Testis (tissue), 3 donors: ENCODE results near the gene WFS1. TPM values are rescaled to one million over a fixed set of nuclear protein-coding genes. Genes with fewer than 3 reads are reported as not detected.

Source experiments
- DNase-seq: peaks from one replicate; pipeline ENCODE4 v3.0.0-alpha.2; 2019
- H3K27ac ChIP-seq, 2 donors: fragments of 200-600 bp; sonication (generic); one replicate each; pipeline ENCODE4 v1.5.1; 2019
- H3K27me3 ChIP-seq: fragments of 200-600 bp; sonication (generic); one replicate; pipeline ENCODE4 v1.5.1; 2019
- H3K36me3 ChIP-seq: fragments of 200-600 bp; sonication (generic); one replicate; pipeline ENCODE4 v1.5.1; 2017; ENCODE audit warnings: low read depth; ENCODE audit errors: missing control alignments
- H3K4me1 ChIP-seq: fragments of 200-600 bp; sonication (generic); one replicate; pipeline ENCODE4 v1.5.1; 2019
- H3K4me3 ChIP-seq, 2 donors: fragments of 200-600 bp; sonication (generic); one replicate each; pipeline ENCODE4 v1.5.1; 2017 to 2019
- H3K9me3 ChIP-seq: fragments of 200-600 bp; sonication (generic); one replicate; pipeline ENCODE4 v1.5.1; 2017
- POLR2A ChIP-seq: fragments of 450-650 bp; IDR thresholded peaks from one replicate; pipeline ENCODE4 v1.6.1; 2017; ENCODE audit warnings: antibody characterized with exemption, mild to moderate bottlenecking, moderate library complexity
- WGBS, 2 donors: methylation state at CpG; one replicate each; pipeline ENCODE4 v1.1.5; 2018; 5-methylcytosine and 5-hydroxymethylcytosine counted together
- intact Hi-C: fragments of 100-400 bp; cut with DNase I; formaldehyde crosslinking; loops from one replicate; pipeline ENCODE4 v1.15.1; 2023; ENCODE audit warnings: low total_unique reads
- polyA plus RNA-seq: library from polyadenylated mRNA; stranded (reverse); fragments of 350-450 nt; fragmentation: Illumina TruSeq; extraction: RNeasy Lipid Tissue Mini Kit (QIAGEN cat#74804); gene quantifications from one replicate; pipeline ENCODE4 v1.2.3, GENCODE V29; 2014; ENCODE audit warnings: low read depth, low replicate concordance; ENCODE audit not compliant: insufficient read depth
- total RNA-seq, 2 donors: library from RNA; depleted of rRNA; stranded (reverse); fragments of >200 nt; gene quantifications; one replicate each; pipeline ENCODE4 v1.2.3, GENCODE V29; 2016
- TF ChIP-seq, protein P1 (sequence below), 3 experiments: fragments of 450-650 bp in 2 of 3; fragments of 200-600 bp in 1 of 3; sonication (generic) in 1 of 3; IDR thresholded peaks; one replicate each; pipeline ENCODE4 v1.5.1; 2016 to 2019; ENCODE audit warnings: antibody characterized with exemption in 3 of 3, mild to moderate bottlenecking in 2 of 3, moderate library complexity in 1 of 3

Gene WFS1
- total and polyA plus RNA-seq, 3 donors from 2014 or later, result 80.4 to 202 (median 124) TPM

DNA sequence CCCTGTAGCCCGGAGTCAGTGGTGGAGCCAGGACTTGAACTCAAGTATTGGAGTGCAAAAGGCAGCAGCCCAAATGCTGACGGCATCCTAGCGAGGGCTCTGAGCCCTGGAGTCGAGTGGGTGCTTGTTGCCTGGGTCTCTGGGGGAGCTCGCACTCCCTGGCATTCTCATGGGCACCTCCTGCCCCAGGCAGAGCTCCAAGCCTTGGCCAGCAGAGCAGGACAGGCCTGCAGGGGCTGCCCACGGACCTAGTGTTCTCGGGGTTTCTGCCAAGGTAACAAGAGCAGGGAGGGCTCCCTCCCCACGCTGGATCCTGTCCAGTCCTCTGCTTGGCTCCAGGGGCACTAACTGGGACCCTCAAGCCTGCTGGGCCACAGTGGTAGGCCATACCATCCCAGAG is 17.6 kb upstream of the WFS1 start:
- no peaks in the 10 kb centered on the region for H3K9me3 ChIP-seq
- TF ChIP-seq POLR2A, result no peak
- TF ChIP-seq, protein P1, sequence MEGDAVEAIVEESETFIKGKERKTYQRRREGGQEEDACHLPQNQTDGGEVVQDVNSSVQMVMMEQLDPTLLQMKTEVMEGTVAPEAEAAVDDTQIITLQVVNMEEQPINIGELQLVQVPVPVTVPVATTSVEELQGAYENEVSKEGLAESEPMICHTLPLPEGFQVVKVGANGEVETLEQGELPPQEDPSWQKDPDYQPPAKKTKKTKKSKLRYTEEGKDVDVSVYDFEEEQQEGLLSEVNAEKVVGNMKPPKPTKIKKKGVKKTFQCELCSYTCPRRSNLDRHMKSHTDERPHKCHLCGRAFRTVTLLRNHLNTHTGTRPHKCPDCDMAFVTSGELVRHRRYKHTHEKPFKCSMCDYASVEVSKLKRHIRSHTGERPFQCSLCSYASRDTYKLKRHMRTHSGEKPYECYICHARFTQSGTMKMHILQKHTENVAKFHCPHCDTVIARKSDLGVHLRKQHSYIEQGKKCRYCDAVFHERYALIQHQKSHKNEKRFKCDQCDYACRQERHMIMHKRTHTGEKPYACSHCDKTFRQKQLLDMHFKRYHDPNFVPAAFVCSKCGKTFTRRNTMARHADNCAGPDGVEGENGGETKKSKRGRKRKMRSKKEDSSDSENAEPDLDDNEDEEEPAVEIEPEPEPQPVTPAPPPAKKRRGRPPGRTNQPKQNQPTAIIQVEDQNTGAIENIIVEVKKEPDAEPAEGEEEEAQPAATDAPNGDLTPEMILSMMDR (IDR thresholded peaks at IDR 0.05), result no peak
- no peaks in the 10 kb centered on the region for H3K4me1 ChIP-seq
- H3K27ac ChIP-seq, result no peak overlapping the region
- H3K4me3 ChIP-seq, result no peak overlapping the region
- no peaks in the 10 kb centered on the region for H3K36me3 ChIP-seq
- H3K27me3 ChIP-seq, result no peaks in the 10 kb centered on the region
- intact Hi-C loops, result no loop called here
- no peak for DNase-seq
- WGBS, 2 donors, result 76 to 88% methylated on average over 4 to 8 of the region's 8 CpGs

GRCh38 chr4:6253111-6253510 is 16.5 kb upstream of the WFS1 start:
- WGBS, 2 donors, result 93 to 94% methylated on average over 5 to 6 of the region's 6 CpGs
- Histone ChIP-seq H3K36me3 (no peaks in the 10 kb centered on the region), H3K4me1 (no peaks in the 10 kb centered on the region), H3K4me3 (no peak overlapping the region), H3K27ac (no peak overlapping the region), H3K27me3 (no peaks in the 10 kb centered on the region), H3K9me3 (no peaks in the 10 kb centered on the region)
- DNase-seq, result no peak
- no peak for TF ChIP-seq POLR2A
- TF ChIP-seq, protein P1 (IDR thresholded peaks at IDR 0.05), result no peak
- intact Hi-C loops, result no loop called here

- TF ChIP-seq, protein P1 (IDR thresholded peaks at IDR 0.05), result no peak
- TF ChIP-seq POLR2A, result no peak
- intact Hi-C loops, result no loop called here
- WGBS, 2 donors, result 92 to 94% methylated on average over 13 to 14 of the region's 14 CpGs
- Histone ChIP-seq H3K4me3 (no peak overlapping the region), H3K36me3 (no peaks in the 10 kb centered on the region), H3K4me1 (no peaks in the 10 kb centered on the region), H3K27ac (no peak overlapping the region), H3K27me3 (no peaks in the 10 kb centered on the region), H3K9me3 (no peaks in the 10 kb centered on the region)
- DNase-seq, result no peak
Observed at GRCh38 chr4:6253961-6254360, 15.7 kb upstream of the WFS1 start.

DNA sequence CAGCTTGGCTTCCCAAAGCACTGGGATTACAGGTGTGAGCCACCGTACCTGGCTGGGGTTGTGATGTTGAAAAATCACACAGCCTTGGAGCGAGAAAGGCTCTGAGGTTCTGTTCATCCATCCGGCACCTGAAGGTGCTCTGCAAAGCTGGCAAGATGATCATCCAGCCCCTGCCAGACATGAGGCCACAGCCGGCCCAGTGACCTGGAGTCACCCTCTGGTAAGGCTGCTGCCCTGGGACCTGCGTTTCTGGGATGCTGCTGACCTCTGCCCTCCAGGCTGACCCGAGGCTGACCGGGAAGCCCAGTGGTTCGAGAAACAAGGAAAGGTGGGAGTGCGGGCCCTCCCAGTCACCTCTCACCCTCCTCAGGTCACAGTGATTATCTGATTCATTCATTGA is 13.5 kb upstream of the WFS1 start:
- no peaks in the 10 kb centered on the region for H3K9me3 ChIP-seq
- no peak overlapping the region for H3K27ac ChIP-seq
- WGBS, 2 donors, result 86 to 90% methylated on average over 6 to 9 of the region's 9 CpGs
- no peak for TF ChIP-seq POLR2A
- TF ChIP-seq, protein P1 (IDR thresholded peaks at IDR 0.05), result no peak
- no peaks in the 10 kb centered on the region for H3K4me1 ChIP-seq
- no peaks in the 10 kb centered on the region for H3K27me3 ChIP-seq
- no peak overlapping the region for H3K4me3 ChIP-seq
- no peak for DNase-seq
- H3K36me3 ChIP-seq, result no peaks in the 10 kb centered on the region
- intact Hi-C loops, result no loop called here

DNA sequence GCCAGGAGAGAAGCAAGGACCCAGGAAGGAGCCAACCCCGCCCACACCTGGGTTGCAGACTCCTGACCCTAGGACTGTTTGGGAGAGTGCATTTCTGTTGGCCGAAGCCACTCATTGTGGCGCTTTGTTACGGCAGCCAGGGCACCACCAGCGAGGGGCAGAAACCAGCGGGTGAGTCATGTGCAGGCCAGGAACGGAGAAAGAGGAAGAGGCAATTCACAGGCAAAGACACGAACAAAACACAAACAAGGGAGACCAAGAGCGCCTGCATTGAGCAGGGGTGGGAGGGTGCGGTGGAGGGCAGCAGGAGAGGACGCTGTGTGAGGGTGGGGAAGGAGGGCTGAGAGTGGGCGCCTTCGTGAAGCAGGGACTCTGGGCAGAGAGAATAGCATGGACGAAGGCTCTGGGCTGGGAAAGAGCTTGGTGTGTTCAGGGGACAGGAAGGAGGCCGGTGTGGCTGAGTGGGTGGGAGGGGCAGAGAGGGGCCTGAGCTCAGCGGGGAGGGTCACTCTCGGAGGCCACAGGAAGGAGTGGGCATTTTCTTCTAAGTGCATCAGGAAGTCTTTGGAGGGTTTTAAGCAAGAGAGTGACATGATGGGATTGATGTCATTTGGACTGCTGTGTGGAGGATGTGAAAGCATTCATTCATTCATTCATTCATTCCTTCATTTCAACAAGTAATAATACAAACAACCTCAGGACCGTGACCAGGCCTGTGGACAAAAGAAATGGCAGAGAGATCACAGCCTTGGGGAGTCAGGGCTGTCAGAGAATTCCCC is 12.2 kb upstream of the WFS1 start:
- intact Hi-C loops, result no loop called here
- Histone ChIP-seq H3K4me1 (no peaks in the 10 kb centered on the region), H3K27ac (no peak overlapping the region), H3K36me3 (no peaks in the 10 kb centered on the region), H3K4me3 (no peak overlapping the region), H3K9me3 (no peaks in the 10 kb centered on the region), H3K27me3 (no peaks in the 10 kb centered on the region)
- WGBS, 2 donors, result 77 to 79% methylated on average over 18 of the region's 18 CpGs
- DNase-seq, result no peak
- TF ChIP-seq, protein P1 (IDR thresholded peaks at IDR 0.05), result no peak
- no peak for TF ChIP-seq POLR2A
